ENCODE data around the gene ITGB6. TPM values are rescaled to one million over a fixed set of nuclear protein-coding genes. Genes with fewer than 3 reads are reported as not detected.
A peak's percentile ranks its signal among the peaks of the same experiment; 100 is the strongest.

The ITGB6 gene
- total and polyA plus RNA-seq, 2 donors (not counting 3 experiments of a cell fraction or from before 2014, with no cell fraction given) = 0.03 TPM; not detected in 1

DNA sequence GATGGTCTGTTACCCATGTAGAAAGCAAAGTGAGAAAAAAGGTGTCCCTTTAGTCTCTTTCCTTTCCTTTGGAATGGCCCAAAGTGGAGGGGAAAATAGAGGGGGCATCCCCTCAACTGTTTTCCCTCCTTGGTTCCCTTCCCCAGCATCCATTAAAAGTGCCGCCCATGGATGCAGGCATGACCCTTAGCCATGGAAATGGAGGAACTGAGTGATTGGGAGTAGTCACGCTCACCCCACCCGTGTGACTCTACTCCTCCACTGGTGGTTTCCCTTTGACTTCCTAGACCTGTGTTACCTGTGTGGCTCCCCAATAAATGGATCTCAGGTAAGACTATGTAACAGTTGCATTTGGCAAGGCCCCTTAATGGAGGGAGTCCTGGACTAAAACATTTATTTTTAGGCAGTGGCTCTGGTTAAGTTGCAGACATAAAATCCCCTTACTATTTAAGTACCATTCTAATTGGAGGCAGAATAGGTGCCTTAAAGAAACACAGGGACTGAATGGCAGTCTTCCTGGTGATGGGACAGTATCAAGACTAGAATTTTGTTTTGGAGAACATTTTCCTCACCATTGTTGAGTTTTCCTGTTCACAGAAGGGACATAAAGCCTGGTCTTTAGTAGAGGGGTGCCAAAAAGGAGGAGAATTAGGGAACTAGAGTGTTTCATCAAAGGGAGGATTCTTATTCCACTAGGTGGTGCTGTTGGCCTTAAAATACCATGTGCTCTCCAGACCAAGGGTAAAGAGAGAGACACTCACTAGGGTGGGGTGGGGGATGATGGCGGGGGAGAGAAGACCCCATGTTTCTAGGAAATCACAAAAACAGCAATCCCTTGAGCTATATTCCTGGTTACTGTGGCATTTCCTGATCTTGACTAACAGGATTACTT, 112.0 kb downstream of the ITGB6 start:
- TF ChIP-seq MYC (IDR thresholded peaks at IDR 0.05; ENCODE audit: low read depth, low read length) (peak; percentile 24), MAX (IDR thresholded peaks at IDR 0.05; ENCODE audit: insufficient read depth, insufficient read length) (no peak), JUN (IDR thresholded peaks at IDR 0.05; ENCODE audit: borderline replicate concordance, insufficient read depth, insufficient read length, low read depth) (no peak), CTCF (IDR thresholded peaks at IDR 0.05; ENCODE audit: extremely low read depth in 1 of 2, insufficient read depth in 1 of 2, low read depth in 1 of 2, low read length in 2 of 2) (peak; percentile 4 to 21)
- ChIA-PET POLR2A (no interaction called here), CTCF (interaction anchor here (0.8 to 4.5 kb wide), 10 partner anchors 10 to 975 kb away, joined by 3 to 25 read pairs (median 5); no protein-coding TSS in a partner anchor)
- Histone ChIP-seq H3K4me3 (replicated peaks in 1 of 3; ENCODE audit: insufficient read depth in 1 of 3, low read depth in 1 of 3, low read length in 3 of 3) (no peak overlapping the region), H3K9me3 (replicated peaks; ENCODE audit: control insufficient read depth, insufficient read depth, low read length) (peaks cover 11% of the 10 kb centered on the region), H3K4me1 (ENCODE audit: control insufficient read depth, extremely low read depth, insufficient read depth, low read length) (no peaks in the 10 kb centered on the region), H3K27ac (ENCODE audit: insufficient read depth, low read depth, low read length) (no peak overlapping the region), H3K27me3 (ENCODE audit: control insufficient read depth in 2 of 2, insufficient read depth in 2 of 2, low read length in 2 of 2) (no peaks in the 10 kb centered on the region), H4K20me1 (replicated peaks; ENCODE audit: control insufficient read depth, extremely low read depth, insufficient read depth, low read length) (no peaks in the 10 kb centered on the region), H3K4me2 (ENCODE audit: insufficient read depth, low read length) (no peak overlapping the region), H3K9ac (replicated peaks; ENCODE audit: extremely low read depth, insufficient read depth, low read length) (no peak overlapping the region), H3K36me3 (ENCODE audit: control insufficient read depth in 2 of 2, extremely low read depth in 1 of 2, insufficient read depth in 2 of 2, low read length in 2 of 2) (no peaks in the 10 kb centered on the region), H2AFZ (ENCODE audit: low read depth, low read length) (no peak overlapping the region), H3K9me1 (replicated peaks; ENCODE audit: control insufficient read depth, extremely low read depth, insufficient read depth, low read length) (no peaks in the 10 kb centered on the region), H3K79me2 (ENCODE audit: control insufficient read depth, insufficient read depth, low read length) (no peaks in the 10 kb centered on the region)
- DNase-seq (ENCODE audit: low read depth, low spot score) (no peak), FAIRE-seq (peak; percentile 66)
- intact Hi-C loops (cut with micrococcal nuclease) (loop anchor here (2.0 to 5.0 kb wide), 2 partner anchors 907 to 1184 kb away; no protein-coding TSS in a partner anchor), dilution Hi-C loops (cut with MboI; ENCODE audit: extremely low pct_ligation_motif_present, low sequenced_read_pairs) (no loop called here)
- BruUV-seq (replicated peaks) = no TSS peak
